NCI-H82 treated with DMSO at 0.1 percent for 48 hours (cell line): ENCODE data around the gene LYL1.

Experiments
- DNase-seq: peaks from one replicate; lab custom pipeline; 2025; ENCODE audit not compliant: unreplicated experiment; lab: John Stamatoyannopoulos, UW

The LYL1 gene

GRCh38 chr19:13094771-13095392, 7.8 kb downstream of the LYL1 start:
- DNase-seq: peak; percentile 26

- no peak for DNase-seq
Measured at GRCh38 chr19:13094106-13094504, 8.6 kb downstream of the LYL1 start.

- peak; percentile 63 for DNase-seq
Measured at GRCh38 chr19:13093407-13094105, 9.1 kb downstream of the LYL1 start.

- no peak for DNase-seq
Measured at GRCh38 chr19:13092606-13093235, 9.9 kb downstream of the LYL1 start.

GRCh38 chr19:13092158-13092543, 10.5 kb downstream of the LYL1 start:
- DNase-seq: no peak

GRCh38 chr19:13091400-13092157, 11.1 kb downstream of the LYL1 start:
- DNase-seq: no peak

GRCh38 chr19:13090511-13091231, 12.0 kb downstream of the LYL1 start:
- DNase-seq: peak; percentile 70

- DNase-seq: no peak
Measured at GRCh38 chr19:13089857-13090507, 12.7 kb downstream of the LYL1 start.

- DNase-seq: no peak
Measured at GRCh38 chr19:13089139-13089856, 13.4 kb downstream of the LYL1 start.

- no peak for DNase-seq
Measured at GRCh38 chr19:13087795-13088537, 14.7 kb downstream of the LYL1 start.

GRCh38 chr19:13087295-13087694, 15.4 kb downstream of the LYL1 start:
- DNase-seq: no peak

GRCh38 chr19:13086341-13086740, 16.3 kb downstream of the LYL1 start:
- DNase-seq: no peak

GRCh38 chr19:13085666-13086065, 17.0 kb downstream of the LYL1 start:
- no peak for DNase-seq

- no peak for DNase-seq
Measured at GRCh38 chr19:13083627-13084026, 19.0 kb downstream of the LYL1 start.

- DNase-seq: no peak
Measured at GRCh38 chr19:13083008-13083404, 19.7 kb downstream of the LYL1 start.

- DNase-seq: peak; percentile 36
Measured at GRCh38 chr19:13082192-13083007, 20.3 kb downstream of the LYL1 start.

GRCh38 chr19:13079542-13079986, 23.1 kb downstream of the LYL1 start:
- DNase-seq: no peak

GRCh38 chr19:13078897-13079541, 23.6 kb downstream of the LYL1 start:
- no peak for DNase-seq
